ENCODE data around the gene HDLBP. TPM values are rescaled to one million over a fixed set of nuclear protein-coding genes. Genes with fewer than 3 reads are reported as not detected.

The HDLBP gene
- total RNA-seq, 2 donors from 2014 or later: 295 to 479 TPM

DNA sequence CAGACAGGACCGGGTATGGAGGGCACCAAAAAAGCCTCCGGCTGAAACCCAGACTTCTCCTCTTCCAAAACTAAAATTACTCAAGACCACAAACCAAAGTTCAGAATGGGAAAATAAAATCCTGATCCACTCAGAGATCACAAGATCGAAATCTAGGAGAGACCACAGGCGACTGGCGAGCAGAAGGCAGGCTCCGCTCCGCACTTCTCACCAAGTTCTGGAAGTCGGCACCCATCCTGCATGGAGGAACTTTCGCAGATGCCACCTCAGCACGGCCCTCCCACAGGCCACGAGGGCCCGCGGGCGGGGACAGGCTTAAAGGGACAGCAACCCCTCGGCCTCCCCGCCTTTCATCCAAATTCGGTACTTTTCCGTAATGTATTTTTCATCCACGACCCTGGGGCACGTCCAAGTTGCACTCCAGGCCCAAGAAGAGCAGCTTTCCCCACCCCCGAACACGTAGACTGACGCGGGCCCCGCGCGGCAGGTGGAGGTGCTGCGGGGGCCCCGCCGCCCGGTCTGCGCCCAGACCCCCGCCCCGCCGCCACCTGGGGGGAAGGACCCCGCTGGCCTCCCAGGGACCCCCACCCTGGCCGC is 43.7 kb downstream of the HDLBP start:
- peaks cover 3% of the 10 kb centered on the region for H3K9me3 Mint-ChIP-seq
- H3K4me1 Mint-ChIP-seq (ENCODE audit: low read depth in 2 of 2): peaks cover 44 to 60% of the 10 kb centered on the region in 2 donors
- peak overlapping the region; percentile 92 for H3K4me3 Mint-ChIP-seq
- peaks cover 9% of the 10 kb centered on the region for H3K36me3 Mint-ChIP-seq
- ATAC-seq (peak; percentile 75 to 77), DNase-seq (ENCODE audit: low spot score) (peak; percentile 70)
- no peaks in the 10 kb centered on the region for H3K27me3 Mint-ChIP-seq
- H3K27ac Mint-ChIP-seq: peak overlapping the region; percentile 76

DNA sequence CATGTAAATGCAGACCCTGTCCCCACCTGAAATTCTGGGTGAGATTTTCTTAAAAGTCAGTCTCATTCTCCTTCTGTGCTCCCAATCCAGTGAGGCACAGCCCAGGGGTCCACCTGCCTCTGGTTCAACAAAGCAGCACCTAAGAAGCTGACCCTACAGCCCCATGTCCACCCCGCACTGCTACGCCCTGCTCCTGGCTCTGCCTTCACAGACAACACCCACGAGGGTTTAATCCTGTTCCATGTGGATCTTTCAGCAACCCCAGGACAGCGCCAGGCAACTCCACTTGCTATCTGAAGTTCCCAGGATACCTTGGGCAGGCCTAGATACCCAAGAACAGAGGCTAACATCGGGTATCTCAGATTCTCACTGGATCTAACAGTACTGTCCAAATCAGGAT is 44.9 kb downstream of the HDLBP start:
- peak overlapping the region; percentile 76 for H3K27ac Mint-ChIP-seq
- DNase-seq (ENCODE audit: low spot score) (no peak), ATAC-seq (no peak)
- H3K4me1 Mint-ChIP-seq (ENCODE audit: low read depth in 2 of 2): peaks cover 44 to 63% of the 10 kb centered on the region in 2 donors
- peaks cover 2% of the 10 kb centered on the region for H3K9me3 Mint-ChIP-seq
- peaks cover 7% of the 10 kb centered on the region for H3K36me3 Mint-ChIP-seq
- H3K4me3 Mint-ChIP-seq: peak overlapping the region; percentile 92
- no peaks in the 10 kb centered on the region for H3K27me3 Mint-ChIP-seq

DNA sequence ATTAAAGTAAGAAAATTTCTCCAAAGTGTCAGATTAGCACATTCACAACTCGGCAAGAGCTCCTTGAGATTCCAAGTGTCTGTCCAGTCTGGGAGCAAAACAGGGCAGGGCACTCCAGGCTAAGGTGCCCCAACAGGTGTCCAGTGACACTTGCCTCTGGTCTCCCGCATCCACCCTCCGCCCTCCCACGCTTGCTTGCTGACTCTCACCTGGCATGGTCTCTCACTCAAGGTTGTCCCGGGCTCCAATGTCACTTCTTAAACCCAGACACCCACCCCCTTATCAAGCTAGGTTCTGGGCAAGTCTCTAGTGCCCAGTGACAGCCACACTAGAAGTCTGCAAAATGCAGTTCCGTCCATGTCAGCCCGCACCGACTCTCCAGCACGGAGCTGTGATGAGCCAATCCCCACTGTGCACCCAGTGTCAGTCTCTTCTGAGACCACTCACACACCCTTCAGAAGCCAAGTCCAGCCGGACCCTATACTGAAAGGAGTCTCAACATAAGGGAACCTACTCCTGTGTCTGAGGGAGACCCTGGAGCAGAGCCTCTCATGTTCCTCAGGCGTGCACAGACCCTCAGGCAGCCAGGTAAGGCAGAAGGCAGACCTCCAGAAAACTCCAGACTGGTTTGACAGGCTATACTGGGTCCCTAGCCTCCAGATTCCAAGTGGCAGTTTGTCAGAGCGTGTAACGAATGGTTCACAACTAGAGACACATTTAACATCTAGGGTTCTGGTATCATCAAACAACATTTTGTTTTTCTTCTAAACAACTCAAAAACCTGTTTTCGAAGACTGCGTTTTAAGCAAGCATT is 45.6 kb downstream of the HDLBP start:
- Mint-ChIP-seq H3K36me3 (peaks cover under 1% of the 10 kb centered on the region), H3K27ac (peak overlapping the region; percentile 43 to 76), H3K9me3 (no peaks in the 10 kb centered on the region), H3K27me3 (no peaks in the 10 kb centered on the region), H3K4me1 (ENCODE audit: low read depth in 2 of 2) (peaks cover 44 to 60% of the 10 kb centered on the region in 2 donors), H3K4me3 (peak overlapping the region; percentile 92)
- no peak for ATAC-seq
- DNase-seq (ENCODE audit: low spot score): no peak

DNA sequence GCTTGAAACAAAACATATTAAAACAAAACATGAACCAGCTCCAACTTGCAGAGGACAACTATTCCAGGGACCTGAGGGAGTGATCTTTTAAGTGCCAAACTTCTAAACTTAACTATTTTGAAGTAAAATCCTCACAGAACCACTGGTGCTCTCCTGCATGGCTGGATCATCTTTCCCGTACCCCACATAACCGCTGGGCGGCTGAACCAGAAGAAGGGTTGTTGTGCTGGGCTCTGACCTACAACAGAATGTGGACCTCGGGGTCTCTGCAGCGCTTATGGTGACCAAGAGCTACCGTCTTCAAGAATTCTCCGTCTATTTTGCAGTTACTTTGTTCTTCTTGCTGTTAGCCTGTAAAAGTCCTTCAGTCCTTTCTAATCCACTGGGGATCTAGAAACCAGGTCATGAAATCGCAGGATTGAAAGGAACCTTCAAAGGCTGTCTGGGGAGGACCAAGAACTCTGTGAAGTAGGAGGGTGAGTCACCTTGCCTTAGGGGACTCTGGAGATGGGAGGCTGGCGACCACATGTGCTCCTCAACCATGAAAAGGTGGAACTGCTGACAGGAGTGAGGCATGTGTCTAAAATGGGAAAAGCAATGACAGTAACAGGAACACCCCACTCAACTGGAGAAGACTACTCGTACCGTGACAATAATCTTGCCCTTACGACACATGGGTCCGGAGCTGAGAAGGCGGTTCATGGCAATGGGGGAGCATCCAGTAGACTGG is 46.6 kb downstream of the HDLBP start:
- H3K4me1 Mint-ChIP-seq (ENCODE audit: low read depth in 2 of 2): peaks cover 39 to 52% of the 10 kb centered on the region in 2 donors
- H3K9me3 Mint-ChIP-seq: no peaks in the 10 kb centered on the region

DNA sequence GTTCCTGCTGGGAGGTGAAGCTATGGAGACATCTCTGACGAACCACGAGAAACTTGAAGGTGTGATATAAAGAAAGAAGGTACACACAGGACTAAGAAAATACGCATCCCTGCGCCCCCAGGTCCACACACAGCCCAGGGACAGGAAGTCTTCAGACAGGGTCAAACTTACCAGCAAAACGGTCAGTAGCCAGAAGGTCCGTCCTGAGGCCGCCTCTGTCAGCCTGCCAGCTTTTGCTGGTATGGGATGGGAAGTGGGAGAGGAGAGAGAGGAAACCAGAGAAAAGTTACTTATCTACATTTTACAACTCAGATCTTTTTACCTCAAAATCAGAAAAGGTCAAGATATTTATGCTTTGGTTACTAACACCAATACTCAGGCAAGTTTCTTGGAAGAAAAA is 47.2 kb downstream of the HDLBP start:
- no peak for DNase-seq (ENCODE audit: low spot score)
- no peaks in the 10 kb centered on the region for H3K27me3 Mint-ChIP-seq
- no peak overlapping the region for H3K4me3 Mint-ChIP-seq
- H3K9me3 Mint-ChIP-seq: no peaks in the 10 kb centered on the region
- H3K4me1 Mint-ChIP-seq (ENCODE audit: low read depth in 2 of 2): peaks cover 34 to 47% of the 10 kb centered on the region in 2 donors
- H3K36me3 Mint-ChIP-seq: peaks cover 3% of the 10 kb centered on the region
- no peak for ATAC-seq
- H3K27ac Mint-ChIP-seq: peak overlapping the region in 1 of 2 donors; percentile 26

More for the DNA sequence above, 46.6 kb downstream of the HDLBP start:
- no peak for DNase-seq (ENCODE audit: low spot score)
- H3K27ac Mint-ChIP-seq: peak overlapping the region in 1 of 2 donors; percentile 26
- ATAC-seq: no peak
- no peaks in the 10 kb centered on the region for H3K27me3 Mint-ChIP-seq
- H3K36me3 Mint-ChIP-seq: no peaks in the 10 kb centered on the region
- H3K4me3 Mint-ChIP-seq: no peak overlapping the region

DNA sequence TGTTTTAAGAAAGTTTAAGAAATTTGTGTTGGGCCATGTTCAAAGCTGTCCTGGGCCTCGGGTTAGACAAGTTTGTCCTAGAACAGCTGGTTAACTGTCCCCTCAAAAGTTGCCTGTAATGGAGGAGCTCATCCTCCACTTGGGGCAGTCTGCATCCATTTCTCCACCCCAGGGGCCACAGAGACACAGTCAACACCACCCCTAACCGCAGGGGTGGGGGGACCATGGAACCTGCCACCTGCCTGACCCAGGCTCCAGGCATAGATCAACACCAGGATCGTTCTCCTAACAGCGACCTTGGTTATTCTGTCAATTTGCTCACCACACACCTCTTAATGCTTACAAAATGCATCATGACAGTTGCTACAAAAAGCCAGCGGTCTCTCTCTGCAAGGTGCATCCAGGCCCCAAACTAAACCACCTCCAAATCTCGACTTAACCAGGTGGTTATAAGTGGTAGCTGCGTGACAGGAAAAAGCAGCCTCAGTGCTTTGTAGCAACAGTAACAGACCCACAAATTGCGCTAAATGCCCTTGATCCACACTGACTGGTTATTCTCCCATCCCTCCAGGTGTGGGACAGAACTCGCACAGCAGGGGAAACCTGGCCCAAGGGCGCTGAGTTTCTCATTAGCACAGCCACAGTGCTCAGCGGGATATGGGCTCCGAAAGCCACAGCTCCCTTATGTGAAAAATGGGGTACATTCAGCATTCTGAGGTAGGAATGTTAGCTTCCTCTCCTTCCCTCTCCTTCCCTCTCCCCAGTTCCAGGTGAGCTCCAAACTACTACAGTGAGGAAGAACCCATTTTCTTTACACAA is 48.0 kb downstream of the HDLBP start:
- Mint-ChIP-seq H3K4me1 (ENCODE audit: low read depth in 2 of 2) (peaks cover 36 to 46% of the 10 kb centered on the region in 2 donors), H3K27me3 (no peaks in the 10 kb centered on the region), H3K4me3 (no peak overlapping the region), H3K36me3 (peaks cover 12% of the 10 kb centered on the region), H3K9me3 (no peaks in the 10 kb centered on the region), H3K27ac (peak overlapping the region in 1 of 2 donors; percentile 26)
- ATAC-seq: no peak
- DNase-seq (ENCODE audit: low spot score): no peak

DNA sequence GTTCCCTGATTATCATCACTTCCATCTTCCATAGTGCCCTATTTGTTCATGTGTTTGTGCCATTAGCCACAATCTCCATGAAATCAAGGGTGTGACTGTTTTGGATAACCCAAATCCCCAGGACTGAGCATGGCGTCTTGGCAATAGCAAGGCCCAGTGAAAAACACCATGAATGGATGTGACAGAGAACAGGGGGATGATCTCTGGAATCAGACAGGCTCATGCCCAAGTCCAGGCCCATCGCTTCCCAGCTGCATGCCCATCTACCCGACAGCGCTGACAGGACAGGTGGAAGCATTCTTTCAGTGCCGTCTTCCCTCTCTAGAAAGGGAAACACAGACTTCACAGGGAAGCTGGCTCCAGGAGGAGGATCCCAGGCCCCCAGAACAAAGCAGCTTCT is 50.0 kb downstream of the HDLBP start:
- H3K36me3 Mint-ChIP-seq: peaks cover 19% of the 10 kb centered on the region
- ATAC-seq: no peak

DNA sequence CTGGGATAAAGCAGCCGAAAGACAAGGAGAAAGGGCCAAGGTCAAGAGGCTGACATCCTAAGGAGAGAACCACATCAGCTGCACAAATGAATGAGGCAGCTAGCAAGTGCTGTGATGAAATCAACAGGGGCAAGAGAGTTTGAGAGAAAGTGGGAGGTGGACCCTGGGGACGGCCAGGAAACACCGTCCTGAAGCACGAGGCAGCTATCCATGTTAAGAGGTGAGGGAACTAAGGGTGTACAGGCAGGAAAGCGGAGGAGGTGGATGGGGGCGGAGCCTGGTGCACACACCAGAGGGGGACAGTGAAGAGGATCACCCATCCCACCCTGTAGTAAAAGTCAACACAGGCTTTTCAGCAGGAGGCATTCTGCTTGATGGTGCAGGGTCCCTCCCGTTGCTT is 52.4 kb downstream of the HDLBP start:
- Mint-ChIP-seq H3K9me3 (no peaks in the 10 kb centered on the region), H3K27me3 (no peaks in the 10 kb centered on the region), H3K4me3 (no peak overlapping the region), H3K27ac (no peak overlapping the region), H3K36me3 (peaks cover 30% of the 10 kb centered on the region), H3K4me1 (ENCODE audit: low read depth in 2 of 2) (peaks cover 18 to 40% of the 10 kb centered on the region in 2 donors)
- ATAC-seq: no peak
- no peak for DNase-seq (ENCODE audit: low spot score)

More for the DNA sequence above, 50.0 kb downstream of the HDLBP start:
- Mint-ChIP-seq H3K9me3 (no peaks in the 10 kb centered on the region), H3K4me1 (ENCODE audit: low read depth in 2 of 2) (peaks cover 24 to 41% of the 10 kb centered on the region in 2 donors), H3K27me3 (no peaks in the 10 kb centered on the region), H3K4me3 (no peak overlapping the region), H3K27ac (no peak overlapping the region)
- no peak for DNase-seq (ENCODE audit: low spot score)

DNA sequence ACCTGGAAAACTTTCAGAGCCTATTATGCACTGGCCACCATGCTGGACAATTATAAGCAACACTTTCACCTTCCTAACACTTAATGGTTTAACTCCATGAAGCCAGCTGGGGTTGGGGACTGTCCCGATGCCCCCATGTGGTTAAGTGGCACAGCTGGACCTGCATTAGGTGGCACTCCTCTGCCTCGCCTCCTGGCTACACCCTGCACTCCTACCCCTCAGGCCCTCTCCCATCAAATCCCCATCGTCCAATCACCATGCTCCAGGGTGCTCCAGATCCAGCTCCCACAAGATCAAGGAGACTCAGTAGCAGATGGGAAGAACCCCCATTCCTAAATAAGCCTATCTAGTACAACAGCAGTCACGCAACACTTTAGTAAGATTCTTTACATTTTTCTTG is 53.8 kb downstream of the HDLBP start:
- Mint-ChIP-seq H3K9me3 (no peaks in the 10 kb centered on the region), H3K4me1 (ENCODE audit: low read depth in 2 of 2) (peaks cover 26 to 36% of the 10 kb centered on the region in 2 donors), H3K27me3 (no peaks in the 10 kb centered on the region), H3K36me3 (peaks cover 36% of the 10 kb centered on the region), H3K27ac (peak overlapping the region in 1 of 2 donors; percentile 56), H3K4me3 (no peak overlapping the region)
- no peak for ATAC-seq
- no peak for DNase-seq (ENCODE audit: low spot score)

DNA sequence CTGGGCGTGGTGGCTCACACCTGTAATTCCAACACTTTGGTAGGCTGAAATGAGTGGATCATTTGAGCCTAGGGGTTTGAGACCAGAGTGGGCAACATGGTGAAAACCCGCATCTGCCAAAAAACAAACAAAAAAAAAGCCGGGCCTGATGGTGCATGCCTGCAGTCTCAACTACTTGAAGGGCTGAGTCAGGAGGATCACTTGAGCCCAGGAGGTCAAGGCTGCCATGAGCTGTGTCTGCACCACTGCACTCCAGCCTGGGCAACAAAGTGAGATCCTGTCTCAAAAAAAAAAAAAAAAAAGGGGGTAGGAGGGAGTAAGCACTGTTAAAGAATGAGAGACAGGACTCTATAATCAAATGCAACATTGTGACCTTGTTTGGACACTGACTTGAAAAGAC is 54.6 kb downstream of the HDLBP start:
- DNase-seq (ENCODE audit: low spot score): no peak
- Mint-ChIP-seq H3K27me3 (no peaks in the 10 kb centered on the region), H3K36me3 (peaks cover 37% of the 10 kb centered on the region), H3K4me1 (ENCODE audit: low read depth in 2 of 2) (peaks cover 27 to 39% of the 10 kb centered on the region in 2 donors), H3K9me3 (no peaks in the 10 kb centered on the region), H3K27ac (peak overlapping the region in 1 of 2 donors; percentile 56), H3K4me3 (no peak overlapping the region)
- no peak for ATAC-seq

DNA sequence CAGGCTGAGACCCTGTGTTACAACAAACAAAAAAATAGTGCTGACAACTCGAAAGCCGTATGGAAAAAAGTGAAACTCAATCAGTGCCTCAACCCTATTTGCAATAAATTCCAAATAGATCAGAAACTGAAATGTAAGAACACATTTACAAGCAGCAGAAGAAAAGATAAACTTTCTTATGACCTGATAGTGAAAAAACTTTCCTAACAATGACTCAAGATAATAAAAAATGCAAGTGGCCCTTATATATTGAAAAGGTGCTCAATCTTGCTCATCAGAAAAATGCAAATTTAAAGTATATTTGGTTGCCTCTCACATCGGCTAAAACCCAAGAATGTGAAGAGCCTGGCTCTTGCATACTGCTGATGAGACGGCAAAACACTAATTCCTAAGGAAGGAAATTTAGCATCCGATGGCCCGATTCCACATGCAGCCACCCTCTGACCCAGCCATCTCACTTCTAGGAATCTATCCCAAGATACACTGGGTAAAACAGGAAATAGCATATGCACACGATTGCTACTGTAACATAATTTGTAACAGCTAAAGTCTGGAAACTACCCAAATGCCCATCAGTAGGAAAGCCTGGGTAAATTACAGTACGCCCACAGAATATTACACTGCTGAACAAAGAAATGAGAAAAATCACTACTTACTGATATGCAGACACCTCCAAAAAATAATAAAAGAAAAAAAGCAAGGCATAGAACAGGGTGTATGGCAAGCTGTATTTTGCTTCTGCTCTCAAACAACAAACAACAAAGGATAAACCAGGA is 56.8 kb downstream of the HDLBP start:
- no peak for ATAC-seq
- Mint-ChIP-seq H3K27ac (peak overlapping the region in 1 of 2 donors; percentile 36), H3K36me3 (peaks cover 43% of the 10 kb centered on the region), H3K27me3 (no peaks in the 10 kb centered on the region), H3K4me1 (ENCODE audit: low read depth in 2 of 2) (peaks cover 27 to 44% of the 10 kb centered on the region in 2 donors), H3K9me3 (no peaks in the 10 kb centered on the region), H3K4me3 (no peak overlapping the region)
- no peak for DNase-seq (ENCODE audit: low spot score)

DNA sequence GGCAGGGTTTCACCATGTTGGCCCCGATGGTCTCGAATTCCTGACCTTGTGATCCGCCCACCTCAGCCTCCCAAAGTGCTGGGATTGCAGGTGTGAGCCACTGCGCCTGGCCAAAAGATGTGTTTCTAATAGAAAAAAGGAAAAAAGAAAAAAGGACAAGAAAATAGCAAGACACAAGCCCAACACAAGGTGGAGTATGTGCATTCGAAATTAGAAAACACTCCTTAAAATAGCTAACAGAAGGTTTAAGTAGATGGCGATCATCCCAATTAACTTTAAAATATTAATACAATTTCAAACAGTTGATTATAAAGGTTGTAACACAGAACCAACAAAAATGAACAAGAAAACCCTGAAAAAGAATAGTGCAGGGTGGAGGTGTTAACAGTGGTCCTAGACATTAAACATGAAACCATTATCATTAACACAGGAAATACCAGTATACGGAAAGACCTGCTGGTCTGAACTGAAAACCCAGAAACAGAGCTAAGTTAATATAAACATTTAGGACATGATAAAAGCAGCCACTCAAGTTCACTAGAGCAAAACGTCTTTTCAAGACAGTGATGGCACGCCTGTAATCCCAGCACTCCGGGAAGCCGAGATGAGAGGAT is 57.9 kb downstream of the HDLBP start:
- ATAC-seq (no peak), DNase-seq (ENCODE audit: low spot score) (no peak)
- Mint-ChIP-seq H3K4me3 (peak overlapping the region; percentile 58), H3K4me1 (ENCODE audit: low read depth in 2 of 2) (peaks cover 20 to 43% of the 10 kb centered on the region in 2 donors), H3K9me3 (no peaks in the 10 kb centered on the region), H3K27ac (peak overlapping the region; percentile 62 to 76), H3K36me3 (peaks cover 38% of the 10 kb centered on the region), H3K27me3 (no peaks in the 10 kb centered on the region)
